ENCODE measurements around the gene OR6K6.

DNA sequence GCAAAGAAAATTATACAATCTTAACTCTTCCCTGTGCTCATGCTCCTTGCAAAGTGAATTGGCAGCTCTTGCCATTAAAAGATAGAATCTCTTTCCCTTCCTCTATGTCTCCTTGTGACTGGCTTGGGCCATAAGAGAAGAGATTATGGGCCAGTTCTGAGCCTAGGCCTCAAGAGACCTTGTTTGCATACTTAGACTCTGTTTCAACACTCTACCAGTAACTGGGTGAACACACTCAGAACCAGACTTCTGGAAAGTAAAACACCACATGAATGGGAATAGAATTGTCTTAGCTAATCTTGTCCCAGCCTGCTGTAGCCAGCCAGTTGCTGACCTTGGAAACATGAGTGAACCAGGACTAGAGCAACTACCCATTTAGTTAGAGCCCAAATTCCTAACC lies 18.7 kb upstream of the OR6K6 start:
- TF ChIP-seq CTCF (IDR thresholded peaks at IDR 0.05; ENCODE audit: poor library complexity) (no peak), EZH2 (IDR thresholded peaks at IDR 0.05; ENCODE audit: borderline replicate concordance) (no peak), EZH2phosphoT487 (IDR thresholded peaks at IDR 0.05; ENCODE audit: low read depth, severe bottlenecking, unreplicated experiment) (no peak)

All from hepatocyte (in vitro differentiated cells).